AG09319 (cell line): ENCODE data around the gene BEND6.

ENCODE experiments used
- DNase-seq: peaks from one replicate; pipeline ENCODE4 v3.0.0-alpha.2; 2010; ENCODE audit warnings: low read depth; ENCODE audit errors: extremely low read depth
- CTCF ChIP-seq: IDR thresholded peaks from 2 replicates; pipeline ENCODE4 v1.5.1; 2011; ENCODE audit warnings: low read depth, mild to moderate bottlenecking, inconsistent platforms, low read length, moderate library complexity

The BEND6 gene

GRCh38 chr6:56978530-56978929 lies 23.6 kb downstream of the BEND6 start:
- no peak for TF ChIP-seq CTCF
- DNase-seq, result no peak

GRCh38 chr6:56984361-56984760 lies 29.5 kb downstream of the BEND6 start:
- no peak for TF ChIP-seq CTCF
- DNase-seq, result peak; percentile 40

- no peak for DNase-seq
- TF ChIP-seq CTCF, result no peak
These were observed 30.0 kb downstream of the BEND6 start for GRCh38 chr6:56984884-56985283.

GRCh38 chr6:56986611-56987010 lies 31.7 kb downstream of the BEND6 start:
- TF ChIP-seq CTCF, result no peak

GRCh38 chr6:56988145-56988544 lies 33.2 kb downstream of the BEND6 start:
- no peak for DNase-seq
- no peak for TF ChIP-seq CTCF

More at GRCh38 chr6:56986611-56987010, 31.7 kb downstream of the BEND6 start:
- DNase-seq, result no peak

- DNase-seq, result no peak
These were observed 37.1 kb downstream of the BEND6 start for GRCh38 chr6:56992036-56992435.

GRCh38 chr6:56992703-56993102 lies 37.8 kb downstream of the BEND6 start:
- no peak for TF ChIP-seq CTCF

More at GRCh38 chr6:56992036-56992435, 37.1 kb downstream of the BEND6 start:
- no peak for TF ChIP-seq CTCF

More at GRCh38 chr6:56992703-56993102, 37.8 kb downstream of the BEND6 start:
- no peak for DNase-seq
